Measurements from ENCODE around the gene LRRC45. TPM values are rescaled to one million over a fixed set of nuclear protein-coding genes. Genes with fewer than 3 reads are reported as not detected.
A peak's percentile ranks its signal among the peaks of the same experiment; 100 is the strongest.

Gene LRRC45
- total and polyA plus RNA-seq, 11 donors, result 2.9 to 8.6 (median 5.6) TPM

GRCh38 chr17:81990836-81991683, 32.0 kb upstream of the LRRC45 start:
- peaks cover 0 to 26% (median 14%) of the 10 kb centered on the region in 12 donors for H3K4me1 ChIP-seq
- DNase-seq, result peak in 1 of 5 donors; percentile 46
- H3K27me3 ChIP-seq, result no peaks in the 10 kb centered on the region
- H3K4me3 ChIP-seq, result peak overlapping the region in 1 of 12 donors; percentile 32
- WGBS, 4 donors, result 63 to 81% (median 75%) methylated on average over 13 to 25 of the region's 25 CpGs
- intact Hi-C loops (cut with DNase I), result no loop called here
- ATAC-seq, result peak in 1 of 4 donors; percentile 27
- H3K9me3 ChIP-seq, result no peaks in the 10 kb centered on the region
- peaks cover 0 to 33% (median 10%) of the 10 kb centered on the region in 9 donors for H3K36me3 ChIP-seq
- TF ChIP-seq CTCF (IDR thresholded peaks at IDR 0.05), result no peak
- TF ChIP-seq POLR2A (IDR thresholded peaks at IDR 0.05), result no peak
- H3K27ac ChIP-seq, result peak overlapping the region in 11 of 12 donors; percentile 42 to 86 (median 78)

- TF ChIP-seq POLR2A (IDR thresholded peaks at IDR 0.05), result no peak
- peak in 2 of 12 donors; percentile 13 to 22 for TF ChIP-seq CTCF (IDR thresholded peaks at IDR 0.05)
- WGBS, 4 donors, result 29 to 55% (median 43%) methylated on average over 11 to 31 of the region's 31 CpGs
- peaks cover 0 to 26% (median 14%) of the 10 kb centered on the region in 12 donors for H3K4me1 ChIP-seq
- H3K36me3 ChIP-seq, result peaks cover 0 to 33% (median 3%) of the 10 kb centered on the region in 9 donors
- H3K27ac ChIP-seq, result peak overlapping the region; percentile 42 to 86 (median 78)
- peak overlapping the region in 6 of 12 donors; percentile 8 to 37 (median 29) for H3K4me3 ChIP-seq
- peak; percentile 88 to 93 (median 90) for ATAC-seq
- no peaks in the 10 kb centered on the region for H3K27me3 ChIP-seq
- no peaks in the 10 kb centered on the region for H3K9me3 ChIP-seq
- DNase-seq, result peak; percentile 75 to 90 (median 82)
- intact Hi-C loops (cut with DNase I), result no loop called here
Measured at GRCh38 chr17:81991684-81992305, 31.3 kb upstream of the LRRC45 start.

GRCh38 chr17:81992306-81993102, 30.6 kb upstream of the LRRC45 start:
- H3K4me1 ChIP-seq, result peaks cover 0 to 26% (median 14%) of the 10 kb centered on the region in 12 donors
- DNase-seq (no peak), ATAC-seq (peak in 3 of 4 donors; percentile 1 to 10 (median 2))
- no peaks in the 10 kb centered on the region for H3K9me3 ChIP-seq
- no peaks in the 10 kb centered on the region for H3K27me3 ChIP-seq
- peaks cover 0 to 27% (median 6%) of the 10 kb centered on the region in 9 donors for H3K36me3 ChIP-seq
- 75 to 91% (median 78%) methylated on average over 9 to 31 of the region's 31 CpGs for WGBS, 4 donors
- peak overlapping the region; percentile 42 to 86 (median 78) for H3K27ac ChIP-seq
- no peak for TF ChIP-seq POLR2A (IDR thresholded peaks at IDR 0.05)
- TF ChIP-seq CTCF (IDR thresholded peaks at IDR 0.05), result no peak
- peak overlapping the region in 6 of 12 donors; percentile 8 to 37 (median 29) for H3K4me3 ChIP-seq
- intact Hi-C loops (cut with DNase I), result no loop called here

All from heart left ventricle (tissue), 16 donors.